Hepatocyte (in vitro differentiated cells): Measurements from ENCODE around the gene HNRNPA3.

Source experiments
- CTCF ChIP-seq: fragments of 200-600 bp; sonication (generic); IDR thresholded peaks from 2 replicates; pipeline ENCODE4 v1.5.1; 2016; ENCODE audit warnings: antibody characterized with exemption, mild to moderate bottlenecking; ENCODE audit not compliant: poor library complexity
- EZH2 ChIP-seq: fragments of 200-600 bp; sonication (generic); IDR thresholded peaks from 2 replicates; pipeline ENCODE4 v1.6.1; 2016; ENCODE audit warnings: antibody characterized with exemption, mild to moderate bottlenecking, borderline replicate concordance

- TF ChIP-seq CTCF (no peak), EZH2 (no peak)
Observed at GRCh38 chr2:177175917-177176668, 36.5 kb upstream of the HNRNPA3 start.
